HG03108 (cell line): ENCODE results near the gene AFF4.
"Not testable (repeated sequence)": the region's sequence is repeated elsewhere in the genome, so short reads cannot be mapped to it uniquely, and the experiment has no call there.

Experiments
- ATAC-seq: cut with Tn5 transposase; IDR thresholded peaks from one replicate; pipeline ENCODE4 v1.9.1; 2021; ENCODE audit warnings: moderate library complexity; ENCODE audit not compliant: unreplicated experiment

Gene AFF4

GRCh38 chr5:132953710-132954109 lies 9.7 kb downstream of the AFF4 start:
- ATAC-seq, result no peak

GRCh38 chr5:132952829-132953228 lies 10.6 kb downstream of the AFF4 start:
- no peak for ATAC-seq

GRCh38 chr5:132951897-132952296 lies 11.5 kb downstream of the AFF4 start:
- ATAC-seq, result no peak

- ATAC-seq, result no peak
These were observed 14.3 kb downstream of the AFF4 start for GRCh38 chr5:132949136-132949535.

GRCh38 chr5:132947671-132948070 lies 15.8 kb downstream of the AFF4 start:
- no peak for ATAC-seq

- ATAC-seq, result not testable (repeated sequence)
These were observed 18.1 kb downstream of the AFF4 start for GRCh38 chr5:132945315-132945714.

GRCh38 chr5:132943362-132944022 lies 19.9 kb downstream of the AFF4 start:
- ATAC-seq, result no peak

- ATAC-seq, result no peak
These were observed 22.1 kb downstream of the AFF4 start for GRCh38 chr5:132941331-132941730.

GRCh38 chr5:132928062-132928407 lies 35.4 kb downstream of the AFF4 start:
- ATAC-seq, result no peak

- no peak for ATAC-seq
These were observed 35.9 kb downstream of the AFF4 start for GRCh38 chr5:132927355-132928061.

- ATAC-seq, result no peak
These were observed 37.0 kb downstream of the AFF4 start for GRCh38 chr5:132926437-132926836.

- ATAC-seq, result no peak
These were observed 47.3 kb downstream of the AFF4 start for GRCh38 chr5:132916086-132916485.

GRCh38 chr5:132915681-132916080 lies 47.8 kb downstream of the AFF4 start:
- no peak for ATAC-seq

- ATAC-seq, result no peak
These were observed 53.7 kb downstream of the AFF4 start for GRCh38 chr5:132909702-132910101.

- no peak for ATAC-seq
These were observed 56.3 kb downstream of the AFF4 start for GRCh38 chr5:132907161-132907560.

GRCh38 chr5:132905938-132906337 lies 57.5 kb downstream of the AFF4 start:
- no peak for ATAC-seq

- no peak for ATAC-seq
These were observed 61.7 kb downstream of the AFF4 start for GRCh38 chr5:132901730-132902129.

GRCh38 chr5:132901036-132901435 lies 62.4 kb downstream of the AFF4 start:
- no peak for ATAC-seq

GRCh38 chr5:132898094-132898493 lies 65.3 kb downstream of the AFF4 start:
- ATAC-seq, result no peak

GRCh38 chr5:132896685-132897084 lies 66.7 kb downstream of the AFF4 start:
- ATAC-seq, result no peak

GRCh38 chr5:132895719-132896305 lies 67.6 kb downstream of the AFF4 start:
- ATAC-seq, result no peak

GRCh38 chr5:132890817-132891216 lies 72.6 kb downstream of the AFF4 start:
- no peak for ATAC-seq
